SK-N-SH (cell line): ENCODE data around the gene MCCC1. TPM values are rescaled to one million over a fixed set of nuclear protein-coding genes. Genes with fewer than 3 reads are reported as not detected.
A peak's percentile ranks its signal among the peaks of the same experiment; 100 is the strongest.

Source experiments
- CTCF ChIA-PET: fragments of 300-600, 350-600 bp; formaldehyde crosslinking; extraction: SDS; loops from one replicate; lab custom pipeline; 2021; lab: Yijun Ruan, JAX
- POLR2A ChIA-PET: fragments of 350-600 bp; sonication (Branson Sonifier 250); formaldehyde crosslinking; extraction: SDS; loops from one replicate; lab custom pipeline; 2020; ENCODE audit warnings: antibody characterized with exemption, inconsistent platforms; lab: Yijun Ruan, JAX
- DNase-seq: peaks from one replicate; pipeline ENCODE4 v3.0.0; 2012
- H2AFZ ChIP-seq: fragments of 200-600 bp; sonication (generic); 2 replicates; pipeline ENCODE4 v1.8.1; 2016; ENCODE audit warnings: antibody characterized with exemption, mild to moderate bottlenecking, low read depth
- H3F3A ChIP-seq: fragments of 200-600 bp; sonication (generic); replicated peaks from 2 replicates; pipeline ENCODE3; 2016; ENCODE audit warnings: antibody characterized with exemption, mild to moderate bottlenecking; ENCODE audit not compliant: insufficient read depth
- H3K27ac ChIP-seq, 2 experiments: fragments of 200-500 bp in 1 of 2; fragments of 200-600 bp in 1 of 2; sonication (Bioruptor generic) in 1 of 2; sonication (generic), shearing (Covaris generic) in 1 of 2; 2 replicates each; pipeline versions ENCODE4 v1.5.1 to v1.6.1; 2014 to 2016; ENCODE audit warnings: low read depth in 2 of 2, inconsistent platforms in 1 of 2, low read length in 1 of 2, mild to moderate bottlenecking in 1 of 2, mixed read lengths in 1 of 2
- H3K27me3 ChIP-seq: fragments of 200-600 bp; sonication (generic), shearing (Covaris generic); 2 replicates; pipeline ENCODE4 v1.6.1; 2016; ENCODE audit warnings: mixed run types; ENCODE audit not compliant: insufficient read depth
- H3K36me3 ChIP-seq, 2 experiments: fragments of 200-500 bp in 1 of 2; fragments of 200-600 bp in 1 of 2; sonication (Bioruptor generic) in 1 of 2; sonication (generic) in 1 of 2; replicated peaks in 1 of 2; 2 replicates each; pipeline versions ENCODE3 to v1.5.1; 2014 to 2016; ENCODE audit warnings: low read length in 1 of 2, mild to moderate bottlenecking in 1 of 2; ENCODE audit not compliant: insufficient read depth in 2 of 2, control insufficient read depth in 1 of 2
- H3K4me1 ChIP-seq, 2 experiments: fragments of 200-500 bp in 1 of 2; fragments of 200-600 bp in 1 of 2; sonication (Bioruptor generic) in 1 of 2; sonication (generic), shearing (Covaris generic) in 1 of 2; 2 replicates each; pipeline versions ENCODE4 v1.5.1 to v1.6.1; 2014 to 2016; ENCODE audit warnings: low read depth in 1 of 2, low read length in 1 of 2, mixed run types in 1 of 2; ENCODE audit not compliant: insufficient read depth in 2 of 2, control insufficient read depth in 1 of 2
- H3K4me2 ChIP-seq: fragments of 200-600 bp; sonication (generic), shearing (Covaris generic); 2 replicates; pipeline ENCODE4 v1.6.1; 2017; ENCODE audit warnings: mixed run types
- H3K4me3 ChIP-seq, 2 experiments: fragments of 200-500 bp in 1 of 2; fragments of 200-600 bp in 1 of 2; sonication (Bioruptor generic) in 1 of 2; sonication (generic), shearing (Covaris generic) in 1 of 2; 2 replicates each; pipeline versions ENCODE4 v1.5.1 to v1.8.1; 2014 to 2016; ENCODE audit warnings: low read depth in 2 of 2, inconsistent platforms in 1 of 2, low read length in 1 of 2, mild to moderate bottlenecking in 1 of 2, mixed read lengths in 1 of 2, moderate library complexity in 1 of 2
- H3K79me2 ChIP-seq: fragments of 200-600 bp; sonication (generic); 2 replicates; pipeline ENCODE4 v1.8.1; 2017; ENCODE audit warnings: mild to moderate bottlenecking; ENCODE audit not compliant: insufficient read depth
- H3K9ac ChIP-seq: fragments of 200-600 bp; sonication (generic); 2 replicates; pipeline ENCODE4 v1.6.1; 2017; ENCODE audit warnings: mixed run types
- H3K9me2 ChIP-seq: fragments of 200-600 bp; sonication (generic); 2 replicates; pipeline ENCODE4 v1.6.1; 2017; ENCODE audit warnings: mixed run types
- H3K9me3 ChIP-seq: fragments of 200-600 bp; sonication (generic); 2 replicates; pipeline ENCODE4 v1.6.1; 2017; ENCODE audit warnings: mixed run types, mild to moderate bottlenecking, moderate library complexity
- H4K20me1 ChIP-seq: fragments of 200-600 bp; sonication (generic); 2 replicates; pipeline ENCODE4 v1.6.1; 2017; ENCODE audit warnings: mild to moderate bottlenecking, mixed run types; ENCODE audit not compliant: insufficient read depth
- ELF1 ChIP-seq: IDR thresholded peaks from 2 replicates; pipeline ENCODE4 v1.4.0; 2012
- EZH2phosphoT487 ChIP-seq: fragments of 200-600 bp; sonication (generic); IDR thresholded peaks from 2 replicates; pipeline ENCODE4 v1.6.1; 2017; ENCODE audit warnings: low read depth, mixed run types, mild to moderate bottlenecking, antibody characterized with exemption, moderate library complexity, borderline replicate concordance
- FOSL2 ChIP-seq: IDR thresholded peaks from 2 replicates; pipeline ENCODE4 v1.4.0; 2012; ENCODE audit warnings: low read depth, mild to moderate bottlenecking, moderate library complexity, borderline replicate concordance
- FOXJ3 ChIP-seq: sonication (generic); formaldehyde crosslinking; IDR thresholded peaks from 2 replicates; pipeline ENCODE4 v1.5.1; 2020; ENCODE audit warnings: mild to moderate bottlenecking, missing genetic modification reagents
- FOXM1 ChIP-seq: IDR thresholded peaks from 2 replicates; pipeline ENCODE4 v1.4.0; 2012; ENCODE audit warnings: low read depth, mild to moderate bottlenecking
- GABPA ChIP-seq: IDR thresholded peaks from 2 replicates; pipeline ENCODE4 v1.4.0; 2012; ENCODE audit warnings: low read depth, mild to moderate bottlenecking
- MEF2A ChIP-seq: IDR thresholded peaks from 2 replicates; pipeline ENCODE4 v1.4.0; 2012; ENCODE audit warnings: low read depth, borderline replicate concordance
- MXI1 ChIP-seq: IDR thresholded peaks from 2 replicates; pipeline ENCODE4 v1.6.1; 2012; ENCODE audit warnings: mild to moderate bottlenecking, low read depth, low read length, improper control_type of control experiment
- NRF1 ChIP-seq: IDR thresholded peaks from 2 replicates; pipeline ENCODE4 v1.6.1; 2012; ENCODE audit warnings: low read depth, mild to moderate bottlenecking, low read length
- POLR2AphosphoS5 ChIP-seq: IDR thresholded peaks from 2 replicates; pipeline ENCODE4 v1.6.1; 2012; ENCODE audit warnings: low read depth, low read length
- RCOR1 ChIP-seq: fragments of 150-350 bp; IDR thresholded peaks from 2 replicates; pipeline ENCODE4 v1.6.1; 2017; ENCODE audit warnings: antibody characterized with exemption, low read length
- RXRA ChIP-seq: IDR thresholded peaks from 2 replicates; pipeline ENCODE4 v1.4.0; 2012; ENCODE audit warnings: low read depth, mild to moderate bottlenecking, borderline replicate concordance
- TAF1 ChIP-seq: IDR thresholded peaks from 2 replicates; pipeline ENCODE4 v1.6.1; 2012; ENCODE audit warnings: low read depth, mild to moderate bottlenecking, low read length, moderate library complexity, borderline replicate concordance
- TEAD4 ChIP-seq: IDR thresholded peaks from 2 replicates; pipeline ENCODE4 v1.4.0; 2012; ENCODE audit warnings: mild to moderate bottlenecking, borderline replicate concordance; ENCODE audit not compliant: insufficient read depth
- USF1 ChIP-seq: IDR thresholded peaks from 2 replicates; pipeline ENCODE4 v1.4.0; 2012; ENCODE audit warnings: low read depth, borderline replicate concordance
- YY1 ChIP-seq: IDR thresholded peaks from 2 replicates; pipeline ENCODE4 v1.4.0; 2012; ENCODE audit warnings: low read depth, mild to moderate bottlenecking
- WGBS: methylation state at CpG from one replicate; pipeline ENCODE4 v1.1.6; 2017; ENCODE audit warnings: low lambda C conversion rate; 5-methylcytosine and 5-hydroxymethylcytosine counted together
- polyA plus RNA-seq, 3 experiments: library from polyadenylated mRNA; depleted of rRNA; stranded (reverse); fragments of >200 nt; gene quantifications; 2 replicates each; pipeline ENCODE4 v1.2.3, GENCODE V29; 2012

MCCC1 gene
- polyA plus RNA-seq, 1 of the 3 experiments (the other 2 are of a cell fraction), result 15.4 TPM

DNA sequence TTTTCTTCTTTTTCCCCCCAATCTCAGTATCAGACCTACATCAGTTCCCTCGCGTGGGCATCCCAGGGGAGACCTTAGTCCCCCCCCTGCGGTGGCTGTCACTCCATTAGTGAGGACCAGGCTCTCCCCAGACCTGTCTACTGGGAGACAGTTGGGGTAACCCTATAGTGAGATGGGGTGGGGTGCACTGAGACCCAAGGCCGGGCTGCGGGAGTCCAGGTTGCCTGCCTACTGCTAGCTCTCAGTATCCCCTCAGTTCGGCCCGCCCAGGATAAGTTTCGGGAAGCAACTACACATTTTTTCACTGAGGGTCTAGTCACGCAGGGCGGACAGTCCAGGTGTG, 118.3 kb downstream of the MCCC1 start:
- Histone ChIP-seq H3K27me3 (no peaks in the 10 kb centered on the region), H3K4me3 (peak overlapping the region; percentile 64 to 77), H4K20me1 (peaks cover 23% of the 10 kb centered on the region), H3K27ac (no peak overlapping the region; a peak in 1 of 4 replicates), H2AFZ (peak overlapping the region; percentile 90), H3K9me2 (no peaks in the 10 kb centered on the region), H3K79me2 (peaks cover 38% of the 10 kb centered on the region), H3F3A (peaks cover 12% of the 10 kb centered on the region), H3K9ac (peak overlapping the region; percentile 67), H3K4me1 (peaks cover 0 to 12% of the 10 kb centered on the region in 2 experiments; a peak in 3 of 4 replicates)
- POLR2A ChIA-PET, result interaction anchor here (1.2 to 1.3 kb wide), 2 partner anchors 9 to 12 kb away, joined by 3 read pairs; no protein-coding TSS in a partner anchor
- DNase-seq, result no peak
- TF ChIP-seq TEAD4 (no peak), USF1 (no peak), MEF2A (no peak), FOXJ3 (CRISPR knock-in tag) (no peak), RXRA (no peak), FOXM1 (no peak), TAF1 (no peak)
- TF ChIP-seq, all 33 proteins: peak for 0
- WGBS, result 55% methylated on average over 7 of the region's 10 CpGs
- Histone ChIP-seq H3K4me2 (peak overlapping the region; percentile 81), H3K36me3 (no peaks in the 10 kb centered on the region), H3K9me3 (no peaks in the 10 kb centered on the region)
- CTCF ChIA-PET, result interaction anchor here (1.2 to 1.6 kb wide), 2 partner anchors 10 to 270 kb away, joined by 3 to 4 read pairs; no protein-coding TSS in a partner anchor

- peak within 1 kb of the TSS; percentile 86 for H3K9ac ChIP-seq
- H3K4me2 ChIP-seq, result peak within 1 kb of the TSS; percentile 84
- H3K4me3 ChIP-seq, result peak within 1 kb of the TSS; percentile 77 to 90
- WGBS, result 7% methylated on average over 11 of the region's 106 CpGs
- POLR2A ChIA-PET, result interaction anchor here (1.2 to 1.3 kb wide), 2 partner anchors 8 to 13 kb away, joined by 3 read pairs; no protein-coding TSS in a partner anchor
- CTCF ChIA-PET, result interaction anchor here (1.6 kb wide), 1 partner anchor 11 kb away, joined by 4 read pairs; no protein-coding TSS in a partner anchor
- H3K9me3 ChIP-seq, result no peaks in the 10 kb centered on the region
- H2AFZ ChIP-seq, result peak within 1 kb of the TSS; percentile 90
- H3K79me2 ChIP-seq, result peaks cover 44% of the 10 kb centered on the region
- peak; percentile 99 for DNase-seq
- H3K9me2 ChIP-seq, result no peaks in the 10 kb centered on the region
- peaks cover 0 to 12% of the 10 kb centered on the region in 2 experiments; a peak in 3 of 4 replicates for H3K4me1 ChIP-seq
- H3K27ac ChIP-seq, result peak within 1 kb of the TSS; percentile 47 to 71
- H4K20me1 ChIP-seq, result peaks cover 29% of the 10 kb centered on the region
- H3K27me3 ChIP-seq, result no peaks in the 10 kb centered on the region
- no peaks in the 10 kb centered on the region for H3K36me3 ChIP-seq
- H3F3A ChIP-seq, result peaks cover 12% of the 10 kb centered on the region
- TF ChIP-seq MXI1 (0 out of 2 replicates have a peak, but pooled peaks have one; percentile 34), GABPA (0 out of 2 replicates have a peak, but pooled peaks have one; percentile 19), RCOR1 (no peak), YY1 (0 out of 2 replicates have a peak, but pooled peaks have one; percentile 59), NRF1 (peak; percentile 84), TAF1 (peak; percentile 44), USF1 (no peak), ELF1 (no peak), POLR2AphosphoS5 (peak; percentile 48; the same call in 1 of the 2 replicates), EZH2phosphoT487 (no peak), FOSL2 (no peak)
Measured at GRCh38 chr3:182980204-182981037, 118.9 kb downstream of the MCCC1 start, which contains the start of gene DCUN1D1. Gene DCUN1D1, minus strand, starts transcription at chr3:182980538. Its CDS starts 49 bp downstream, at chr3:182980489.
